Right lobe of liver (tissue), 4 donors: ENCODE data around the gene COLEC11.

Experiments used
- CTCF ChIP-seq, 4 donors: fragments of 200-600 bp in 3 of 4; fragments of 450-650 bp in 1 of 4; IDR thresholded peaks; one replicate each; pipeline versions ENCODE4 v1.5.1 to v1.8.0; 2016 to 2022; ENCODE audit warnings: antibody characterized with exemption in 4 of 4, mild to moderate bottlenecking in 2 of 4
- POLR2A ChIP-seq: fragments of 450-650 bp; IDR thresholded peaks from one replicate; pipeline ENCODE4 v1.6.1; 2017; ENCODE audit warnings: antibody characterized with exemption, mild to moderate bottlenecking
- donor health status: DM: no; HTN: no; CAD: no.
- donor health status: DM: no; HTN: no; CAD: no.
- donor health status: DM: no; HTN: yes; CAD: no.

GRCh38 chr2:3655871-3656761 lies 61.2 kb downstream of the COLEC11 start:
- TF ChIP-seq CTCF (IDR thresholded peaks at IDR 0.05) = no peak
- no peak for TF ChIP-seq POLR2A
